GM12878 (cell line): ENCODE data around the gene CDKN1C. TPM values are rescaled to one million over a fixed set of nuclear protein-coding genes. Genes with fewer than 3 reads are reported as not detected.

ENCODE experiments used
- DPF2 ChIP-seq: fragments of 450-650 bp; IDR thresholded peaks from 2 replicates; pipeline ENCODE4 v1.6.1; 2017; ENCODE audit warnings: mild to moderate bottlenecking
- FOXM1 ChIP-seq: IDR thresholded peaks from 2 replicates; pipeline ENCODE4 v1.6.1; 2012; ENCODE audit warnings: low read depth, mild to moderate bottlenecking, inconsistent platforms, low read length, moderate library complexity
- IRF4 ChIP-seq: IDR thresholded peaks from 2 replicates; pipeline ENCODE4 v1.6.1; 2011; ENCODE audit warnings: low read depth, low read length
- KDM1A ChIP-seq: fragments of 200-600 bp; sonication (generic); IDR thresholded peaks from 2 replicates; pipeline ENCODE4 v1.6.1; 2016; ENCODE audit warnings: borderline replicate concordance
- KLF5 ChIP-seq: fragments of 450-650 bp; IDR thresholded peaks from 2 replicates; pipeline ENCODE4 v1.6.1; 2014; ENCODE audit warnings: mild to moderate bottlenecking; ENCODE audit not compliant: partially characterized antibody
- MEF2B ChIP-seq: fragments of 450-650 bp; IDR thresholded peaks from 2 replicates; pipeline ENCODE4 v1.6.1; 2018; ENCODE audit warnings: mild to moderate bottlenecking, moderate library complexity; ENCODE audit not compliant: partially characterized antibody, poor library complexity, severe bottlenecking
- NR2F1 ChIP-seq: fragments of 450-650 bp; conservative IDR thresholded peaks from 2 replicates; pipeline ENCODE4 v1.6.1; 2017; ENCODE audit warnings: mild to moderate bottlenecking
- PAX5 ChIP-seq: IDR thresholded peaks from 2 replicates; pipeline ENCODE4 v1.6.1; 2011; ENCODE audit warnings: low read depth, low read length, borderline replicate concordance
- POLR2A ChIP-seq: IDR thresholded peaks from 2 replicates; pipeline ENCODE4 v1.6.1; 2011; ENCODE audit warnings: low read depth, mild to moderate bottlenecking, low read length
- POLR2AphosphoS2 ChIP-seq: IDR thresholded peaks from 2 replicates; pipeline ENCODE4 v1.6.1; 2011; ENCODE audit warnings: low read depth, mild to moderate bottlenecking, low read length, improper control_type of control experiment, moderate library complexity
- POU2F2 ChIP-seq: IDR thresholded peaks from 3 replicates; pipeline ENCODE4 v1.6.1; 2011; ENCODE audit warnings: low read depth, mild to moderate bottlenecking, low read length, borderline replicate concordance
- RELA ChIP-seq: fragments of 450-650 bp; IDR thresholded peaks from 2 replicates; pipeline ENCODE4 v1.8.0; 2014; ENCODE audit warnings: borderline replicate concordance; ENCODE audit not compliant: partially characterized antibody
- SUPT20H ChIP-seq: IDR thresholded peaks from 2 replicates; pipeline ENCODE4 v1.6.1; 2011; ENCODE audit warnings: low read depth, mild to moderate bottlenecking, low read length, moderate library complexity, borderline replicate concordance; ENCODE audit not compliant: control insufficient read depth
- WRNIP1 ChIP-seq: IDR thresholded peaks from 2 replicates; pipeline ENCODE4 v1.6.1; 2011; ENCODE audit warnings: low read depth, low read length, improper control_type of control experiment, borderline replicate concordance
- polyA plus RNA-seq, 11 experiments: library from polyadenylated mRNA; depleted of rRNA in 4 of 11; unstranded in 6 of 11; stranded (reverse) in 5 of 11; fragments of >200 nt; fragmentation: Nextera tagmentation in 4 of 11; fragmentation: Illumina TruSeq in 1 of 11; extraction: Ambion mirVana in 4 of 11; extraction: Trizol in 1 of 11; gene quantifications; 1 replicate in 1 of 11; 2 replicates in 10 of 11; pipeline versions ENCODE4 v1.2.1 to v1.2.3, GENCODE V29; 2011 to 2016; ENCODE audit warnings: inconsistent platforms in 2 of 11, missing spikeins in 2 of 11, low read depth in 1 of 11
- total RNA-seq, 4 experiments: library from RNA; depleted of rRNA in 3 of 4; stranded (reverse); fragments of >200 nt in 3 of 4; fragmentation: Illumina TruSeq in 1 of 4; extraction: Trizol in 1 of 4; gene quantifications; 2 replicates each; pipeline versions ENCODE4 v1.2.1 to v1.2.3, GENCODE V29; 2013 to 2021
- TF ChIP-seq, protein P1 (sequence below): fragments of 450-650 bp; IDR thresholded peaks from 2 replicates; pipeline ENCODE4 v1.6.1; 2017; ENCODE audit warnings: mild to moderate bottlenecking, moderate library complexity
- TF ChIP-seq, protein P2 (sequence below): IDR thresholded peaks from 2 replicates; pipeline ENCODE4 v1.6.1; 2012; ENCODE audit warnings: low read depth, low read length, improper control_type of control experiment
- TF ChIP-seq, protein P3 (sequence below): fragments of 450-650 bp; IDR thresholded peaks from 2 replicates; pipeline ENCODE4 v1.6.1; 2017; ENCODE audit warnings: antibody characterized with exemption, mild to moderate bottlenecking, moderate library complexity
- TF ChIP-seq, protein P4 (sequence below): fragments of 450-650 bp; IDR thresholded peaks from 2 replicates; pipeline ENCODE4 v1.6.1; 2017; ENCODE audit warnings: mild to moderate bottlenecking, moderate library complexity

CDKN1C gene
- total and polyA plus RNA-seq, 10 of the 15 experiments (the other 5 are each of a cell fraction or from before 2014, with no cell fraction given): 0.05 to 0.21 (median 0.14) TPM; not detected in 7

DNA sequence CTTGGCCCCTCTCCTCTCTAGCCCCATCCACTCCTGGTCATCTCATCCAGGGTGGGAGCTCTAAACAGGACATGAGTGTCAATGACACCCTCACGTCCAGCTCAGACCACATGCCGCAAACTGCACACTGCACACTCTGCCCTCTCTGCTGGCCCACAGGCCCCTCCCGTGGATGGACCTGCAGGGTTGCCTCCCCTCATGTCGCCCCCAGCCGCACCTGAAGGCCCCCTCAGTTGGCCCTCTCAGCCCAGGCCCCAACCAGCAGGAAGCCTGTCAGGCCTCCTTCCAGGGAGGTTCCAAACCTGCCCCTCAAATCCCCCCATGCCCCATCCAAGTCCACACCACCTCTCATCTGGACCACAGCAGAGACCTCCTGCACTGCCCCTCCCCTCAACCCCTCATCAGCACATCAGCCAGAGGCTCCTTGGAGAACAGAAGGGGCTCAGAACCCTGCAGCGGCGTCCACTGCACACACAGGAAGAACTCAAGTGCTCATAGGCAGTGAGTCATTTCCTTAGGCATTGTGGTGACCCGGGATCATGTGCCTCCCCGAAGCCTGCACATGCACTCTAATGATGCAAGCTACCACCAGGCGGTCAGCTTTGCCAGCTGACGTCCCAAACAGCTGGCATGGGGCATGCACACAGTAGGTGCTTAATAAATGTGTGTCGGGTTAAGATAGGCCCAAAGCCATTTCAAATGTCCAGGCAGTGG is 12.9 kb upstream of the CDKN1C start (continued):
- TF ChIP-seq KLF5 (no peak), DPF2 (peak; percentile 55), PAX5 (peak; percentile 23; the same call in 1 of the 2 replicates), POLR2AphosphoS2 (no peak), POU2F2 (no peak), SUPT20H (no peak), WRNIP1 (no peak), NR2F1 (0 out of 2 replicates have a peak, but pooled peaks have one; percentile 25), MEF2B (no peak), IRF4 (peak; percentile 54; the same call in 1 of the 2 replicates), KDM1A (no peak), FOXM1 (no peak), POLR2A (no peak), RELA (no peak)
- TF ChIP-seq, protein P1, sequence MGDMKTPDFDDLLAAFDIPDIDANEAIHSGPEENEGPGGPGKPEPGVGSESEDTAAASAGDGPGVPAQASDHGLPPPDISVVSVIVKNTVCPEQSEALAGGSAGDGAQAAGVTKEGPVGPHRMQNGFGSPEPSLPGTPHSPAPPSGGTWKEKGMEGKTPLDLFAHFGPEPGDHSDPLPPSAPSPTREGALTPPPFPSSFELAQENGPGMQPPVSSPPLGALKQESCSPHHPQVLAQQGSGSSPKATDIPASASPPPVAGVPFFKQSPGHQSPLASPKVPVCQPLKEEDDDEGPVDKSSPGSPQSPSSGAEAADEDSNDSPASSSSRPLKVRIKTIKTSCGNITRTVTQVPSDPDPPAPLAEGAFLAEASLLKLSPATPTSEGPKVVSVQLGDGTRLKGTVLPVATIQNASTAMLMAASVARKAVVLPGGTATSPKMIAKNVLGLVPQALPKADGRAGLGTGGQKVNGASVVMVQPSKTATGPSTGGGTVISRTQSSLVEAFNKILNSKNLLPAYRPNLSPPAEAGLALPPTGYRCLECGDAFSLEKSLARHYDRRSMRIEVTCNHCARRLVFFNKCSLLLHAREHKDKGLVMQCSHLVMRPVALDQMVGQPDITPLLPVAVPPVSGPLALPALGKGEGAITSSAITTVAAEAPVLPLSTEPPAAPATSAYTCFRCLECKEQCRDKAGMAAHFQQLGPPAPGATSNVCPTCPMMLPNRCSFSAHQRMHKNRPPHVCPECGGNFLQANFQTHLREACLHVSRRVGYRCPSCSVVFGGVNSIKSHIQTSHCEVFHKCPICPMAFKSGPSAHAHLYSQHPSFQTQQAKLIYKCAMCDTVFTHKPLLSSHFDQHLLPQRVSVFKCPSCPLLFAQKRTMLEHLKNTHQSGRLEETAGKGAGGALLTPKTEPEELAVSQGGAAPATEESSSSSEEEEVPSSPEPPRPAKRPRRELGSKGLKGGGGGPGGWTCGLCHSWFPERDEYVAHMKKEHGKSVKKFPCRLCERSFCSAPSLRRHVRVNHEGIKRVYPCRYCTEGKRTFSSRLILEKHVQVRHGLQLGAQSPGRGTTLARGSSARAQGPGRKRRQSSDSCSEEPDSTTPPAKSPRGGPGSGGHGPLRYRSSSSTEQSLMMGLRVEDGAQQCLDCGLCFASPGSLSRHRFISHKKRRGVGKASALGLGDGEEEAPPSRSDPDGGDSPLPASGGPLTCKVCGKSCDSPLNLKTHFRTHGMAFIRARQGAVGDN: peak; percentile 59; the same call in 1 of the 2 replicates
- TF ChIP-seq, protein P2, sequence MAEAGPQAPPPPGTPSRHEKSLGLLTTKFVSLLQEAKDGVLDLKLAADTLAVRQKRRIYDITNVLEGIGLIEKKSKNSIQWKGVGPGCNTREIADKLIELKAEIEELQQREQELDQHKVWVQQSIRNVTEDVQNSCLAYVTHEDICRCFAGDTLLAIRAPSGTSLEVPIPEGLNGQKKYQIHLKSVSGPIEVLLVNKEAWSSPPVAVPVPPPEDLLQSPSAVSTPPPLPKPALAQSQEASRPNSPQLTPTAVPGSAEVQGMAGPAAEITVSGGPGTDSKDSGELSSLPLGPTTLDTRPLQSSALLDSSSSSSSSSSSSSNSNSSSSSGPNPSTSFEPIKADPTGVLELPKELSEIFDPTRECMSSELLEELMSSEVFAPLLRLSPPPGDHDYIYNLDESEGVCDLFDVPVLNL: no peak
- TF ChIP-seq, protein P3, sequence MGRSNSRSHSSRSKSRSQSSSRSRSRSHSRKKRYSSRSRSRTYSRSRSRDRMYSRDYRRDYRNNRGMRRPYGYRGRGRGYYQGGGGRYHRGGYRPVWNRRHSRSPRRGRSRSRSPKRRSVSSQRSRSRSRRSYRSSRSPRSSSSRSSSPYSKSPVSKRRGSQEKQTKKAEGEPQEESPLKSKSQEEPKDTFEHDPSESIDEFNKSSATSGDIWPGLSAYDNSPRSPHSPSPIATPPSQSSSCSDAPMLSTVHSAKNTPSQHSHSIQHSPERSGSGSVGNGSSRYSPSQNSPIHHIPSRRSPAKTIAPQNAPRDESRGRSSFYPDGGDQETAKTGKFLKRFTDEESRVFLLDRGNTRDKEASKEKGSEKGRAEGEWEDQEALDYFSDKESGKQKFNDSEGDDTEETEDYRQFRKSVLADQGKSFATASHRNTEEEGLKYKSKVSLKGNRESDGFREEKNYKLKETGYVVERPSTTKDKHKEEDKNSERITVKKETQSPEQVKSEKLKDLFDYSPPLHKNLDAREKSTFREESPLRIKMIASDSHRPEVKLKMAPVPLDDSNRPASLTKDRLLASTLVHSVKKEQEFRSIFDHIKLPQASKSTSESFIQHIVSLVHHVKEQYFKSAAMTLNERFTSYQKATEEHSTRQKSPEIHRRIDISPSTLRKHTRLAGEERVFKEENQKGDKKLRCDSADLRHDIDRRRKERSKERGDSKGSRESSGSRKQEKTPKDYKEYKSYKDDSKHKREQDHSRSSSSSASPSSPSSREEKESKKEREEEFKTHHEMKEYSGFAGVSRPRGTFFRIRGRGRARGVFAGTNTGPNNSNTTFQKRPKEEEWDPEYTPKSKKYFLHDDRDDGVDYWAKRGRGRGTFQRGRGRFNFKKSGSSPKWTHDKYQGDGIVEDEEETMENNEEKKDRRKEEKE: no peak
- TF ChIP-seq, protein P4, sequence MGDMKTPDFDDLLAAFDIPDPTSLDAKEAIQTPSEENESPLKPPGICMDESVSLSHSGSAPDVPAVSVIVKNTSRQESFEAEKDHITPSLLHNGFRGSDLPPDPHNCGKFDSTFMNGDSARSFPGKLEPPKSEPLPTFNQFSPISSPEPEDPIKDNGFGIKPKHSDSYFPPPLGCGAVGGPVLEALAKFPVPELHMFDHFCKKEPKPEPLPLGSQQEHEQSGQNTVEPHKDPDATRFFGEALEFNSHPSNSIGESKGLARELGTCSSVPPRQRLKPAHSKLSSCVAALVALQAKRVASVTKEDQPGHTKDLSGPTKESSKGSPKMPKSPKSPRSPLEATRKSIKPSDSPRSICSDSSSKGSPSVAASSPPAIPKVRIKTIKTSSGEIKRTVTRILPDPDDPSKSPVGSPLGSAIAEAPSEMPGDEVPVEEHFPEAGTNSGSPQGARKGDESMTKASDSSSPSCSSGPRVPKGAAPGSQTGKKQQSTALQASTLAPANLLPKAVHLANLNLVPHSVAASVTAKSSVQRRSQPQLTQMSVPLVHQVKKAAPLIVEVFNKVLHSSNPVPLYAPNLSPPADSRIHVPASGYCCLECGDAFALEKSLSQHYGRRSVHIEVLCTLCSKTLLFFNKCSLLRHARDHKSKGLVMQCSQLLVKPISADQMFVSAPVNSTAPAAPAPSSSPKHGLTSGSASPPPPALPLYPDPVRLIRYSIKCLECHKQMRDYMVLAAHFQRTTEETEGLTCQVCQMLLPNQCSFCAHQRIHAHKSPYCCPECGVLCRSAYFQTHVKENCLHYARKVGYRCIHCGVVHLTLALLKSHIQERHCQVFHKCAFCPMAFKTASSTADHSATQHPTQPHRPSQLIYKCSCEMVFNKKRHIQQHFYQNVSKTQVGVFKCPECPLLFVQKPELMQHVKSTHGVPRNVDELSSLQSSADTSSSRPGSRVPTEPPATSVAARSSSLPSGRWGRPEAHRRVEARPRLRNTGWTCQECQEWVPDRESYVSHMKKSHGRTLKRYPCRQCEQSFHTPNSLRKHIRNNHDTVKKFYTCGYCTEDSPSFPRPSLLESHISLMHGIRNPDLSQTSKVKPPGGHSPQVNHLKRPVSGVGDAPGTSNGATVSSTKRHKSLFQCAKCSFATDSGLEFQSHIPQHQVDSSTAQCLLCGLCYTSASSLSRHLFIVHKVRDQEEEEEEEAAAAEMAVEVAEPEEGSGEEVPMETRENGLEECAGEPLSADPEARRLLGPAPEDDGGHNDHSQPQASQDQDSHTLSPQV: no peak
